Coronary artery (tissue), 2 donors: ENCODE results near the gene FAM3B.

Experiments
- DNase-seq: peaks from one replicate; pipeline ENCODE4 v3.0.0-alpha.2; 2017; ENCODE audit warnings: low spot score
- H3K27ac ChIP-seq, 2 donors: fragments of 200-600 bp; sonication (generic); one replicate each; pipeline ENCODE4 v1.5.1; 2016 to 2019
- H3K4me3 ChIP-seq: fragments of 200-600 bp; sonication (generic); 2 replicates; pipeline ENCODE4 v1.5.1; 2016; ENCODE audit warnings: mild to moderate bottlenecking, moderate library complexity
- TF ChIP-seq, protein P1 (sequence below): fragments of 200-600 bp; sonication (generic); IDR thresholded peaks from one replicate; pipeline ENCODE4 v1.5.1; 2019; ENCODE audit warnings: antibody characterized with exemption

FAM3B gene

DNA sequence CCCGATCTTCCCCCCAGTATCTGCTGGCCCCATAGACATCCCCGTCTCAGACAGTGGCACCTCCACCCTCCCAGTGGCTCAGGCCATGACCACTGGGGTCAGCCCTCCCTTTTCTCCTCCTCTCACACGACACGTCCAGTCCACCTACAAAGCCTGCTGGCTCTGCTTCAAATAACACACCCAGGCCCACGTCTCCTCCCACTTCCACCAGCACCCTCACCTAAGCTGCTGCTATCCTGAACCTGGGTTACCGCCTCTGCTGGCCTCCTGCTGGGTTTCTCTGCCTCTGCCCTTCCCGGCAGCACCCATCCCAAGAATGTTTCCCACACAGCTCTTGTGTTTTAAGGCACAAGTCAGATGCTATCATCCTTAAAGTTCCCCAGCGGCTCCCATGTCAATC lies 71.2 kb downstream of the FAM3B start:
- no peak for DNase-seq
- H3K27ac ChIP-seq, result no peak overlapping the region
- TF ChIP-seq, protein P1, sequence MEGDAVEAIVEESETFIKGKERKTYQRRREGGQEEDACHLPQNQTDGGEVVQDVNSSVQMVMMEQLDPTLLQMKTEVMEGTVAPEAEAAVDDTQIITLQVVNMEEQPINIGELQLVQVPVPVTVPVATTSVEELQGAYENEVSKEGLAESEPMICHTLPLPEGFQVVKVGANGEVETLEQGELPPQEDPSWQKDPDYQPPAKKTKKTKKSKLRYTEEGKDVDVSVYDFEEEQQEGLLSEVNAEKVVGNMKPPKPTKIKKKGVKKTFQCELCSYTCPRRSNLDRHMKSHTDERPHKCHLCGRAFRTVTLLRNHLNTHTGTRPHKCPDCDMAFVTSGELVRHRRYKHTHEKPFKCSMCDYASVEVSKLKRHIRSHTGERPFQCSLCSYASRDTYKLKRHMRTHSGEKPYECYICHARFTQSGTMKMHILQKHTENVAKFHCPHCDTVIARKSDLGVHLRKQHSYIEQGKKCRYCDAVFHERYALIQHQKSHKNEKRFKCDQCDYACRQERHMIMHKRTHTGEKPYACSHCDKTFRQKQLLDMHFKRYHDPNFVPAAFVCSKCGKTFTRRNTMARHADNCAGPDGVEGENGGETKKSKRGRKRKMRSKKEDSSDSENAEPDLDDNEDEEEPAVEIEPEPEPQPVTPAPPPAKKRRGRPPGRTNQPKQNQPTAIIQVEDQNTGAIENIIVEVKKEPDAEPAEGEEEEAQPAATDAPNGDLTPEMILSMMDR, result no peak
- H3K4me3 ChIP-seq, result no peak overlapping the region

DNA sequence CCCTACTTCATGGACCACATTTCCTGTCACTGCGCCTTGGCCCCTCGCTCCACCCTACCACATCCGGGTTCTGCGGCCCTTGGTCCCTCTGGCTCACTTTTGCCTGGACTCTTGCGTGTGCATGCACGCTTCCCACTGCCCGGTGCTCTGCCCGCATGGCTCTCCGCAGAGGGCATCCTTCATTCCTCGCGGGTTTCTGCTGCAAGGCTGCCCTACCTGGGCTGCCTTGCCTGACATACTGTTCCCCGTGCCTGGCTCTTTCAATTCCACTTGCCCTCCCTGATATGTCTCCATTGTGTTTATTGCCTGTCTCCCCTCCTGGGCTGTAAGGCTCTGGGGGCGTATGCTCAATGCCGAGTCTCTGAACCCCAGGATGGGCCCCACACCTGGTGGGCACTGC lies 71.7 kb downstream of the FAM3B start:
- TF ChIP-seq, protein P1, result no peak
- Histone ChIP-seq H3K27ac (no peak overlapping the region), H3K4me3 (no peak overlapping the region)
- no peak for DNase-seq

DNA sequence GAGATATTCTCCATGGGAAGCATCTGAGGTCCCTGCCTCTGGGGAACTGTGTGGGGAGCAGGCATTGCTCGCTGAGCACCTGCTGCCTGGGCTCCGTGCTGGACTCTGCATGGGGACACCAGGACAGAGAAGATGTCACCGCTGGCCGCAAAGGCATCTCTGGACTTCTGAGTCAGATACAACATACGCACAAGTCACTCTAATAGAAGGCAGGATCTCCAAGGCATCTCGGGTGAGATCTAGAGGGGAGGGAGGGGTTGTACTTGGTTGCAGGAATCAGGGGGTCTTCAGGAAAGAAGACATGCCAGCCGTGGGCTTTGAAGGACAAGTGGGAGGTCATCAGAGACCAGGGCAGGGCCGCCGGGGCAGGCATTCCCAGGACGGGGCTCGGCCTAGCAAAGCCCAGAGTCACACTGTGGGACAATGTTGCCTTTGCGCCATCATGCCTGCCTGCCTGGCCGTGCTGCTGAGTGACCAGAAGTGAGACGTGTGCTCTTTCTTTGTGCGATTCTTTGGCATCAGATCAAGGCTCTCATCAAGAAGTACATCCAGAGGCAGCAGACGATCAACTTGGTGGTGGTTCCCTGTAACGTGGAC lies 73.5 kb downstream of the FAM3B start:
- TF ChIP-seq, protein P1, result no peak
- Histone ChIP-seq H3K27ac (no peak overlapping the region), H3K4me3 (no peak overlapping the region)
- peak; percentile 31 for DNase-seq

DNA sequence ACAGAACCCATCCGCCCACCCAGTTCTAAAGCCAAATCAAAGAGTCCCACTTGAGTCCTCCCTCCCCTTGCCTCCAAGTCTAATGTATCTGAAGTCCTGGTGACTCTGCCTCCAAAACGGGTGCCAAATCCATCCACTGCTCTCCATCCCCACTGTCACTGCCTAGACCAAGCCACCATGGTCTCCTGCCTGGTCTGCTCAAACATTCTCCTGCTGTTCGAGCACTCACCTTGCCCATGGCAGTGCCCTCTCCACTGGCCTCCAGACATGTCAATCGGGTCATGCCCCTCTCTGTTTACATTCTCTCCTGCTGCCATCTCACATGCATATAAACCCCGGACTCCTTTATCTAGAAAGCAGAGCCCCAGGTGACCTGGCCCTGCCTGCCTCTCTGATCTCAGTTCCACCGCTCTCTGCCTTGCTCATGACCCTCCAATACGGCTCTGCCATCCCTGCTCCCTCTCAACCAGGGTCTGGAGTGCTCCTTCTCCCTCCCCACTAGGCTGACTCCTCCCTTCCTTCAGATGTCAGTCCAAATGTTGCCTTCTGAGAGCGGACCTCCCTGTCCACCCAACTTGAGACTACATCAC lies 77.4 kb downstream of the FAM3B start:
- Histone ChIP-seq H3K27ac (no peak overlapping the region), H3K4me3 (no peak overlapping the region)
- DNase-seq, result peak; percentile 52
- TF ChIP-seq, protein P1, result no peak

DNA sequence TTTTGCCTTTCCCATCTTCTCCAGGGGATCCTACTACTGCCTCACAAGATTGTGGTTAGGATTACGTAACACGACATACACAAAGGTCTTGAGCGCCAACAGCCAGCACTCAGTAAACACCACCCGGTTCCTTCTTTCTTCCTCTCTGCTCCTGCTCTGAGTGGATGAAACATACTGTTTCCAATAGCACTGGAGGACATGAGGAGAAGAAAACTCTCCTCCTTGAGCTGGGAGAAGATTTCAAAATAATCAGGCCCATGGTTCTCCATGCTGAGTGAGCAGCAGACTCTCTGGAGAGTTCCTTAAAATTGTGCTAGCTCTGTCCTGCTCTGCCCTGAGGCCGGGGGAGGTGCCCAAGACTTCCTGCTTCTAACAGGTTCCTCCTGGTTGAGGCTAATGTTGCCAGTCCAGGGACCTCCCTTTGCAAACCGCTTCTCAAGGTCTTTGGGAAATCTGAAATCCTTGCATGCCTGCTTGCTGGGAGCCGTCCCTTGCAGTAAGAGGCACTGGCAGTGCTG lies 80.0 kb downstream of the FAM3B start:
- Histone ChIP-seq H3K4me3 (no peak overlapping the region), H3K27ac (peak overlapping the region in 1 of 2 donors; percentile 65)
- DNase-seq, result peak; percentile 72
- TF ChIP-seq, protein P1, result no peak

DNA sequence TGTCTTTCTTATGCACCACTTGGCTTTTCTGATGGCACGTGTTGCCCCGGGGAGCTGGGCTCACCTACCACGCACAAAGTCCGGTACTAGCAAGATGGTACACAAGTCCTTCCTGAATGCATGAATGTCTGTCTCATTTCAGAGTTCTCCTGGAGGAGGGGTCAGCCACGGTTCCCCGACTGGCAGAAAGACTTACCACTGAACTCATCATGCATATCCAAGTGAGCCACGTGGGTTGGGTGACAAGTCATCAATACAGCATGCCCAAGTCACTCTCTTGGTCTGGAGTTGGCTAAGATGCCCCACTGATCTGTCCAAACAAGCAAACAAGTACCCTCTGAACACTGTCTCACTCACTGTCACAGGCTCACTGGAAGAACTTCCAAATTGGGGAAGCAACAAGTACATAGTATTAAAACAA lies 80.9 kb downstream of the FAM3B start:
- H3K4me3 ChIP-seq, result no peak overlapping the region
- TF ChIP-seq, protein P1, result no peak
- peak; percentile 38 for DNase-seq
- peak overlapping the region in 1 of 2 donors; percentile 65 for H3K27ac ChIP-seq

DNA sequence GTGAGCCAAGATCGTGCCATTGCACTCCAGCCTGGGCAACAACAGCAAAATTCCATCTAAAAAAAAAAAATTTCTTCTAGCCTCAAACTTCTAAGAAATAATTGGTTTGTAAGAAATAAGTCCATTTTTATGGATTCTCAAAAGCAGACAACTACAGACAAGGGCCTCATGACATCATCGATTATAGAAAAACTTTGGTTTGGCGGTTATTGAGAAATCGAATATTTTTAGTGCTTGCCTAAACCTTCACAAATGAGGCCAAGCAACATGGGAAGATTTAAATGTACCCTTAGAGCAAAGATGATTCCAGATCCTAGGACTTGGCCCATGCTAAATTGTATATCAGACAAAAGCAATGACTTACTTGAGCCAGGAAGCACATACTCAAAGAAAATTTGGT lies 81.7 kb downstream of the FAM3B start:
- no peak for DNase-seq
- no peak overlapping the region for H3K27ac ChIP-seq
- TF ChIP-seq, protein P1, result no peak
- no peak overlapping the region for H3K4me3 ChIP-seq
